Body of pancreas (tissue), 4 donors: ENCODE measurements around the gene PTK7.

Source experiments
- CTCF ChIP-seq, 7 experiments: fragments of 450-650 bp in 4 of 7; fragments of 200-600 bp in 3 of 7; sonication (generic) in 3 of 7; IDR thresholded peaks; one replicate each; pipeline ENCODE4 v1.5.1; 2016 to 2019; ENCODE audit warnings: antibody characterized with exemption in 7 of 7
- POLR2A ChIP-seq, 3 donors: fragments of 450-650 bp; IDR thresholded peaks; one replicate each; pipeline ENCODE4 v1.6.1; 2016; ENCODE audit warnings: antibody characterized with exemption in 3 of 3, mild to moderate bottlenecking in 2 of 3

- no peak for TF ChIP-seq CTCF (IDR thresholded peaks at IDR 0.05)
- no peak for TF ChIP-seq POLR2A (IDR thresholded peaks at IDR 0.05)
These were observed 51.8 kb downstream of the PTK7 start for GRCh38 chr6:43127877-43128276.
